Lung (tissue), 12 donors: ENCODE measurements around the gene GPD2. TPM values are rescaled to one million over a fixed set of nuclear protein-coding genes. Genes with fewer than 3 reads are reported as not detected.

Source experiments
- ATAC-seq: fragments of 200-7000 bp; cut with Tn5 transposase; one replicate; pipeline ENCODE4 v1.9.1; 2020; ENCODE audit warnings: moderate number of reproducible peaks; ENCODE audit not compliant: insufficient read depth, low FRiP score
- DNase-seq, 3 donors: peaks; one replicate each; pipeline ENCODE4 v3.0.0-alpha.2; 2013 to 2017
- H3K27ac ChIP-seq, 2 donors: one replicate each; pipeline ENCODE4 v1.5.1; 2013; ENCODE audit warnings: mild to moderate bottlenecking in 2 of 2, moderate library complexity in 2 of 2, control low read depth in 1 of 2, inconsistent platforms in 1 of 2, low read depth in 1 of 2, low read length in 1 of 2
- H3K27me3 ChIP-seq, 3 donors: one replicate each; pipeline ENCODE4 v1.5.1; 2013; ENCODE audit warnings: low read length in 2 of 3; ENCODE audit not compliant: control insufficient read depth in 3 of 3, insufficient read depth in 3 of 3
- H3K36me3 ChIP-seq, 4 donors: one replicate each; pipeline ENCODE4 v1.5.1; 2013; ENCODE audit warnings: low read length in 4 of 4, mild to moderate bottlenecking in 1 of 4, moderate library complexity in 1 of 4; ENCODE audit not compliant: control insufficient read depth in 4 of 4, insufficient read depth in 4 of 4
- H3K4me1 ChIP-seq, 5 donors: one replicate each; pipeline ENCODE4 v1.5.1; 2013; ENCODE audit warnings: low read length in 5 of 5, mild to moderate bottlenecking in 2 of 5, moderate library complexity in 1 of 5; ENCODE audit not compliant: control insufficient read depth in 5 of 5, insufficient read depth in 5 of 5
- H3K4me3 ChIP-seq: one replicate; pipeline ENCODE4 v1.5.1; 2013; ENCODE audit warnings: mild to moderate bottlenecking, control low read depth, moderate library complexity
- H3K9ac ChIP-seq, 2 donors: one replicate each; pipeline ENCODE4 v1.5.1; 2013; ENCODE audit warnings: low read length in 2 of 2, control low read depth in 1 of 2; ENCODE audit not compliant: insufficient read depth in 1 of 2
- H3K9me3 ChIP-seq, 4 donors: one replicate each; pipeline ENCODE4 v1.5.1; 2013; ENCODE audit warnings: low read length in 3 of 4, mild to moderate bottlenecking in 1 of 4, moderate library complexity in 1 of 4; ENCODE audit not compliant: control insufficient read depth in 4 of 4, insufficient read depth in 3 of 4
- CTCF ChIP-seq: IDR thresholded peaks from 2 replicates; pipeline ENCODE4 v1.5.1; 2012; ENCODE audit warnings: mild to moderate bottlenecking; ENCODE audit errors: control extremely low read depth, extremely low read depth
- WGBS, 2 donors: extraction: QIAGEN DNeasy Blood & Tissue Kit; methylation state at CpG; one replicate each; pipeline ENCODE4 v1.1.7; 2013; 5-methylcytosine and 5-hydroxymethylcytosine counted together
- polyA plus RNA-seq, 2 donors: library from polyadenylated mRNA; stranded (reverse); fragments of 200-250 nt; gene quantifications; one replicate each; pipeline ENCODE4 v1.2.1, GENCODE V29; 2013
- total RNA-seq, 2 donors: library from RNA; depleted of rRNA in 1 of 2; stranded (reverse); fragments of >200 nt in 1 of 2; gene quantifications; one replicate each; pipeline ENCODE4 v1.2.1, GENCODE V29; 2014 to 2021
- donor health status: control.
- donor health status: control.
- donor health status: Bipolar disorder and iron deficiency.
- donor health status: healthy.
- donor health status: DM: yes; HTN: yes; CAD: no.

GPD2 gene
- total and polyA plus RNA-seq, 4 donors, result 8.1 to 50.4 (median 28.9) TPM

- Histone ChIP-seq H3K9me3 (no peaks in the 10 kb centered on the region), H3K4me1 (peaks cover 0 to 23% (median 6%) of the 10 kb centered on the region in 5 donors), H3K27me3 (no peaks in the 10 kb centered on the region), H3K4me3 (peak overlapping the region; percentile 53), H3K9ac (peak overlapping the region; percentile 88 to 90), H3K27ac (peak overlapping the region; percentile 97), H3K36me3 (no peaks in the 10 kb centered on the region)
- no peak for TF ChIP-seq CTCF
- 0% methylated on average over 15 of the region's 15 CpGs for WGBS, 2 donors
- ATAC-seq (no peak), DNase-seq (peak in 1 of 3 donors; percentile 47)
Observed at GRCh38 chr2:156436497-156437085, 412 bp downstream of the GPD2 start.

GRCh38 chr2:156437272-156437930, 1.2 kb downstream of the GPD2 start:
- no peak for TF ChIP-seq CTCF
- peaks cover 0 to 23% (median 6%) of the 10 kb centered on the region in 5 donors for H3K4me1 ChIP-seq
- DNase-seq (peak; percentile 37 to 76 (median 64)), ATAC-seq (no peak)
- H3K9ac ChIP-seq, result peak overlapping the region in 1 of 2 donors; percentile 90
- H3K4me3 ChIP-seq, result no peak overlapping the region
- no peaks in the 10 kb centered on the region for H3K36me3 ChIP-seq
- no peaks in the 10 kb centered on the region for H3K27me3 ChIP-seq
- no peaks in the 10 kb centered on the region for H3K9me3 ChIP-seq
- H3K27ac ChIP-seq, result peak overlapping the region in 1 of 2 donors; percentile 53
- 14 to 19% methylated on average over 6 of the region's 6 CpGs for WGBS, 2 donors

- Histone ChIP-seq H3K27me3 (no peaks in the 10 kb centered on the region), H3K36me3 (no peaks in the 10 kb centered on the region), H3K4me1 (peaks cover 0 to 23% (median 6%) of the 10 kb centered on the region in 5 donors), H3K9ac (no peak overlapping the region), H3K4me3 (no peak overlapping the region), H3K9me3 (no peaks in the 10 kb centered on the region), H3K27ac (no peak overlapping the region)
- DNase-seq (no peak), ATAC-seq (no peak)
- no peak for TF ChIP-seq CTCF
- WGBS, 2 donors, result 83 to 89% methylated on average over 4 of the region's 4 CpGs
Observed at GRCh38 chr2:156437931-156438410, 1.8 kb downstream of the GPD2 start.
